SK-N-SH treated with all-trans-retinoic acid at 6 μM for 48 hours (cell line): ENCODE results near the gene SCN8A.

Experiments used
- ARNTL ChIP-seq: fragments of 450-650 bp; formaldehyde crosslinking; IDR thresholded peaks from 2 replicates; pipeline ENCODE4 v1.5.0; 2020; ENCODE audit warnings: low read depth, mild to moderate bottlenecking, moderate library complexity, borderline replicate concordance
- BACH2 ChIP-seq: fragments of 250-450 bp; sonication (Bioruptor Pico); IDR thresholded peaks from 2 replicates; pipeline ENCODE4 v1.9.0; 2021; ENCODE audit warnings: mild to moderate bottlenecking, borderline replicate concordance
- CREB5 ChIP-seq: fragments of 250-450 bp; sonication (Bioruptor Pico); IDR thresholded peaks from 2 replicates; pipeline ENCODE4 v1.5.1; 2020; ENCODE audit warnings: low read depth, mild to moderate bottlenecking, moderate library complexity
- CSDC2 ChIP-seq: fragments of 250-450 bp; sonication (Bioruptor Pico); IDR thresholded peaks from 2 replicates; pipeline ENCODE4 v1.5.0; 2020; ENCODE audit warnings: mild to moderate bottlenecking, moderate library complexity
- ESRRG ChIP-seq: fragments of 250-450 bp; sonication (Bioruptor Pico); IDR thresholded peaks from 2 replicates; pipeline ENCODE4 v1.6.1; 2021; ENCODE audit warnings: mild to moderate bottlenecking
- GLIS3 ChIP-seq: fragments of 250-450 bp; sonication (Bioruptor Pico); IDR thresholded peaks from 2 replicates; pipeline ENCODE4 v1.5.0; 2020; ENCODE audit warnings: mild to moderate bottlenecking, moderate library complexity
- POU6F1 ChIP-seq: fragments of 250-450 bp; sonication (Bioruptor Pico); IDR thresholded peaks from 2 replicates; pipeline ENCODE4 v1.8.0; 2021; ENCODE audit warnings: low read depth, mild to moderate bottlenecking, moderate library complexity, borderline replicate concordance
- PPARA ChIP-seq: fragments of 250-450 bp; sonication (Bioruptor Pico); IDR thresholded peaks from 2 replicates; pipeline ENCODE4 v1.5.0; 2020; ENCODE audit warnings: mild to moderate bottlenecking, borderline replicate concordance
- RARB ChIP-seq: fragments of 250-450 bp; sonication (Bioruptor Pico); IDR thresholded peaks from 2 replicates; pipeline ENCODE4 v1.8.0; 2021; ENCODE audit warnings: mild to moderate bottlenecking, moderate library complexity
- TCF4 ChIP-seq: fragments of 250-450 bp; sonication (Bioruptor Pico); IDR thresholded peaks from 2 replicates; pipeline ENCODE4 v1.8.0; 2021; ENCODE audit warnings: mild to moderate bottlenecking, moderate library complexity, borderline replicate concordance
- ZNF565 ChIP-seq: fragments of 450-650 bp; formaldehyde crosslinking; conservative IDR thresholded peaks from 2 replicates; pipeline ENCODE4 v1.5.0; 2020; ENCODE audit warnings: low read depth, mild to moderate bottlenecking, moderate library complexity
- ZNF8 ChIP-seq: fragments of 450-650 bp; formaldehyde crosslinking; IDR thresholded peaks from 2 replicates; pipeline ENCODE4 v1.5.0; 2020; ENCODE audit warnings: mild to moderate bottlenecking, moderate library complexity
- TF ChIP-seq, protein P1 (sequence below): fragments of 250-450 bp; sonication (Bioruptor Pico); IDR thresholded peaks from 2 replicates; pipeline ENCODE4 v1.8.0; 2020; ENCODE audit warnings: mild to moderate bottlenecking, moderate library complexity, borderline replicate concordance

DNA sequence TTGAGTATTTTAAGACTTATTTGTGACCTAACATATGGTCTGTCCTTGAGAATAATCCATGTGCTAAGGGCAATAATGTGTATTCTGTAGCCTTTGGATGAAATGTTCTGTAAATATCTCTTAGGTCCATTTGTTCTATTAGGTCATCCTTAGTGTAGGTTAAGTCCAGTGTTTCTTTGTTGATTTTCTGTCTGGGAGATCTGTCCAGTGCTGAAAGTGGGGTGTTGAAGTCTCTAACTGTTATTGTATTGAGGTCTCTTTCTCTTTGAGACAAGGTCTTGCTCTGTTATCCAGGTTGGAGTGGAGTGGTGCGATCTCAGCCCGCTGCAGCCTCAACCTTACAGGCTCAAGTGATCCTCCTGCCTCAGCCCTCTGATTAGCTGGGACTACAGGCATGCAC, 149.5 kb downstream of the SCN8A start:
- TF ChIP-seq RARB (CRISPR knock-in tag) (no peak), PPARA (CRISPR knock-in tag) (no peak), ESRRG (no peak), BACH2 (CRISPR knock-in tag) (no peak), ZNF8 (CRISPR knock-in tag) (no peak), CREB5 (no peak), TCF4 (no peak), ARNTL (CRISPR knock-in tag) (no peak), GLIS3 (CRISPR knock-in tag) (no peak), ZNF565 (CRISPR knock-in tag) (no peak), CSDC2 (CRISPR knock-in tag) (no peak), POU6F1 (CRISPR knock-in tag) (no peak)
- TF ChIP-seq, protein P1, sequence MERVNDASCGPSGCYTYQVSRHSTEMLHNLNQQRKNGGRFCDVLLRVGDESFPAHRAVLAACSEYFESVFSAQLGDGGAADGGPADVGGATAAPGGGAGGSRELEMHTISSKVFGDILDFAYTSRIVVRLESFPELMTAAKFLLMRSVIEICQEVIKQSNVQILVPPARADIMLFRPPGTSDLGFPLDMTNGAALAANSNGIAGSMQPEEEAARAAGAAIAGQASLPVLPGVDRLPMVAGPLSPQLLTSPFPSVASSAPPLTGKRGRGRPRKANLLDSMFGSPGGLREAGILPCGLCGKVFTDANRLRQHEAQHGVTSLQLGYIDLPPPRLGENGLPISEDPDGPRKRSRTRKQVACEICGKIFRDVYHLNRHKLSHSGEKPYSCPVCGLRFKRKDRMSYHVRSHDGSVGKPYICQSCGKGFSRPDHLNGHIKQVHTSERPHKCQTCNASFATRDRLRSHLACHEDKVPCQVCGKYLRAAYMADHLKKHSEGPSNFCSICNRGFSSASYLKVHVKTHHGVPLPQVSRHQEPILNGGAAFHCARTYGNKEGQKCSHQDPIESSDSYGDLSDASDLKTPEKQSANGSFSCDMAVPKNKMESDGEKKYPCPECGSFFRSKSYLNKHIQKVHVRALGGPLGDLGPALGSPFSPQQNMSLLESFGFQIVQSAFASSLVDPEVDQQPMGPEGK (CRISPR knock-in tag) = no peak
